ENCODE measurements around the gene COBL.

- TF ChIP-seq CTCF (IDR thresholded peaks at IDR 0.05) (no peak), POLR2A (IDR thresholded peaks at IDR 0.05) (no peak)
Observed at GRCh38 chr7:51352174-51353100, 35.8 kb upstream of the COBL start.
